AG08396 (cell line): Measurements from ENCODE around the gene APBB1.

ENCODE experiments used
- DNase-seq: peaks from one replicate; pipeline ENCODE4 v3.0.0; 2012; ENCODE audit warnings: low spot score, mixed read lengths

Gene APBB1

DNA sequence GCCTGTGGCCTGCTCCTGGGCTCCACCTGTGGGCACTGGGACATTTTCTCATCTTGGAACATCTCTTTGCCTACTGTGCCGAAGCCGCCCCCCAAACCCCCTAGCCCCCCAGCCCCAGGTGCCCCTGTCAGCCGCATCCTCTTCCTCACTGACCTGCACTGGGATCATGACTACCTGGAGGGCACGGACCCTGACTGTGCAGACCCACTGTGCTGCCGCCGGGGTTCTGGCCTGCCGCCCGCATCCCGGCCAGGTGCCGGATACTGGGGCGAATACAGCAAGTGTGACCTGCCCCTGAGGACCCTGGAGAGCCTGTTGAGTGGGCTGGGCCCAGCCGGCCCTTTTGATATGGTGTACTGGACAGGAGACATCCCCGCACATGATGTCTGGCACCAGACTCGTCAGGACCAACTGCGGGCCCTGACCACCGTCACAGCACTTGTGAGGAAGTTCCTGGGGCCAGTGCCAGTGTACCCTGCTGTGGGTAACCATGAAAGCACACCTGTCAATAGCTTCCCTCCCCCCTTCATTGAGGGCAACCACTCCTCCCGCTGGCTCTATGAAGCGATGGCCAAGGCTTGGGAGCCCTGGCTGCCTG, 27.3 kb downstream of the APBB1 start:
- DNase-seq, result no peak

DNA sequence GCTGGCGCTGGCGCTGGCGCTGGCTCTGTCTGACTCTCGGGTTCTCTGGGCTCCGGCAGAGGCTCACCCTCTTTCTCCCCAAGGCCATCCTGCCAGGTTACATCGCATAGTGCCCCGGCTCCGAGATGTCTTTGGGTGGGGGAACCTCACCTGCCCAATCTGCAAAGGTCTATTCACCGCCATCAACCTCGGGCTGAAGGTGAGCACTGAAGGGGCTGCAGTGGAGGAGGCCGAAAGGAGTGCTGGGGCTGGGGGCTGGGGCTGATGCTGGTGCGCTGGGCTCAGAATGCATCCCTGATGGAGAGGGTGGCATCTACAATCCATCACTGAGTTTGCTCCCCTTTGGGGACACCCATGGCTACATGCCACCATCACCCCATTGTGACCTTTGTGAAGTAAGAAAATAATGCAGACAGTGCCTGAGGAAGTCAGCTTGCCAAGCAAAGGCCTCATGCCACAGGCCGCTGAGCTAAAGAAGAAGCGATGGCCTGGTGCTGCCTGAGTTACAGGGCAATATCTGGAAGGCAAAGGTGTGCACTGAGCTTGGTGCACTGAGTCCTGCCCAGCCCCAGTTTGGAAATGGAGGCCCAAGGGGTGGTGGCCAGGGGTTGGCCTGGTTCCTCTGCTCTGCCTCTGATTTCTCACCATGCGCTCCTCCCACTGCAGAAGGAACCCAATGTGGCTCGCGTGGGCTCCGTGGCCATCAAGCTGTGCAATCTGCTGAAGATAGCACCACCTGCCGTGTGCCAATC, 28.0 kb downstream of the APBB1 start:
- no peak for DNase-seq

DNA sequence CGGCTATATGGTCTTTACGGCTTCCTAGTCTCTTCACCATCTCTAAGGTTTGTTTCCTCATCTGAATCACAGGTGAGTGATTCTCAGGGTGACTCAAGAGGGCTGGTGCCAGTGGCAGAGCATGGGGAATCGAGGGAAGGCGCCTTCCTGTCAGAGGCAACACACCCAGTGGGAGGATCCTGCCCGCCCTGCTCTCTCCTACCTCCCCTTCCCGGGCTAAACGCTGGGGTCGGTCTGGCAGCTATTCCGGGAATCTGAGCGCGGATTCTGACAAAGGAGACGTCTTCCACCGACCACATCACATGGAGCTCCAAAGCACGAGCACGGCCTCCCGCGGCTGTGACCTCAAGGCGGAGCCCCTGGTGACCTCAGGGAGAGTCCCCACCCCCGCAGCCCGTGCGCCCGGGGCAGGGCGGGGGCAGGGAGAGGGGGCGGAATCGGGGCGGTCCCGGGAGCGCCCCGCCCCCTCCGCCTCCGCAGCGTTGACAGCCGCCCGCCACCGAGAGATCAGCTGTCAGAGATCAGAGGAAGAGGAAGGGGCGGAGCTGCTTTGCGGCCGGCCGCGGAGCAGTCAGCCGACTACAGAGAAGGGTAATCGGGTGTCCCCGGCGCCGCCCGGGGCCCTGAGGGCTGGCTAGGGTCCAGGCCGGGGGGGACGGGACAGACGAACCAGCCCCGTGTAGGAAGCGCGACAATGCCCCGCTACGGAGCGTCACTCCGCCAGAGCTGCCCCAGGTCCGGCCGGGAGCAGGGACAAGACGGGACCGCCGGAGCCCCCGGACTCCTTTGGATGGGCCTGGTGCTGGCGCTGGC, 28.8 kb downstream of the APBB1 start, which contains the start of gene SMPD1:
Gene SMPD1 (plus strand): TSS at position 570 of the 813 bp plus-strand sequence. CDS start 125 bp downstream, at position 695.
- peak; percentile 94 for DNase-seq

DNA sequence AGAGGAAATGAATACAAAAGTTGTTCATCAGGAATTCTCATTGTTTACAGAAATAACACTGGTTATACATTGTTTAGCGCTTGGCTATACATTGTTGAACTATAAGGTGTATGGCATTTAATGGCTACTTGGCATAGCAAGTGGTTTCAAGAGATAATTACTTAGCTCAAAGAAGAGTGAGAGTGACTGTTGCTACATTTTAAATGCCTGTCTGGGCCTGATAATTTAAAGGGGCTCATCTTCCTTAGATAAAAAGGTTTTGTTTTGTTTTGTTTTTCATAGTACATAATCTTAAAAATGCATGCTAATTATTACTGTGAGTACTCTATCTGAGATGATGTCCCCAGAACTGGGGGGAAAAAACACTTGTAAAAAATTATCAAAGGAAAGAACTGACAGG, 30.1 kb downstream of the APBB1 start:
- no peak for DNase-seq

DNA sequence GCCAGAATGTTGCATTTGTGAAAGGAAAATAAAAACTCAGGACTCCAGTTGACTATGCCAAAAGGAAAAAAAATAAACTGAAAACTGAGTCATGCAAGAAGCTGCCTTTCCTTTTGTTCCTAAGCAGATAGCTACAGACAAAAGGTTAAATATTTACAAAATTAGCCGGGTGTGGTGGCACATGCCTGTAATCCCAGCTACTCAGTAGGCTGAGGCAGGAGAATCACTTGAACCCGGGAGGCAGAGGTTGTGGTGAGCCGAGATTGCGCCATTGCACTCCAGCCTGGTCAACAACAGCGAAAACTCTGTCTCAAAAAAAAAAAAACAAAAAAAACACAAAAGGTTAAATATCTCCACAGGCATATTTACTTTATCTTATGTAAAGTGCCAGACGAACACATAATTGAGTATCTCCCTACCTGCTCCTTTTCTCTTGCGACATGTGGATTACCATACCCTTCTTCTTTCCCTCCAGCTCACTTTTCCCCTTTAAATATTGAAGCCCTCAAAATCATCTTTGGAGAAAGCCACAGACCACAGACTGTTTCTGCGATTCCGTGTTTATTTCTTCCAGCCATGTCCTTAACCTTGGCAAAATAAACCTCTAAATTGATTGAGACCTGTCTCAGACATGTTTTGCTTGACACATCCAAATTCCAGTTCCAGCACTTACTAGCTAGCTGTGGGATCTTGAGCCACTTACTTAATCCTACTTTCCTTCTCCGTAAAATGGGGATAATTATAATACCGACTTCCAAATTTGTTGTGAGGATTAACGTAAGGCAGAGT, 30.9 kb downstream of the APBB1 start:
- no peak for DNase-seq

DNA sequence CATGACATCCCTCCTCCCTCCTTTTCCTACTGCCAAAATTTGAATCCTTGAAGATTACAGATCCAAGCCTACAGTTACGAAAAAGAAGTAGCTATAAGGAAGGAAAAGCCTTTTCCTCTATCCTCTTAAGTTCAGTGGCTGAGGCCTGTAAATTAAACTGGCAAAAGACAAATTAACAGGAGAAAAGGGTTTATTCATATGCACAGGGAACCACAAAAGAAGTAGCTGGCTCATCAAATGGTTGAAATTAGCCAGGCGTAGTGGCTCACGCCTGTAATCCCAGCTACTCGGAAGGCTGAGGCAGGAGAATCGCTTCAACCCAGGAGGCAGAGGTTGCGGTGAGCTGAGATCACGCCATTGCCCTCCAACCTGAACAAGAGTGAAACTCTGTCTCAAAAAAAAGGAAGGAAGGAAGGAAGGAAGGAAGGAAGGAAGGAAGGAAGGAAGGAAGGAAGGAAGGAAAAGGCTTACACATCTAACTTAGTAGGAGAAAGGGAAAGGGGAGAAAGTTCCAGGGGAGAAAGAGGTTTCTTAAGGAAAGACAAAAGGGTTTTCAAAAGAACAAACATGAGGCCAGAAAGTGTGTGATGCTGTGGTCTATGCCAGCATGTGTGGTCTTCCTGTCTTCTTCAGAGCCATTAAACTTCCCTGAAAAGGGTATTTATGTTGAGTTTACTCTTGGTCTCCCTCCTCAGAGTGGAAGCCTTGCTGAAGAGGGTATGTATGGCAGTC, 33.7 kb downstream of the APBB1 start:
- no peak for DNase-seq

DNA sequence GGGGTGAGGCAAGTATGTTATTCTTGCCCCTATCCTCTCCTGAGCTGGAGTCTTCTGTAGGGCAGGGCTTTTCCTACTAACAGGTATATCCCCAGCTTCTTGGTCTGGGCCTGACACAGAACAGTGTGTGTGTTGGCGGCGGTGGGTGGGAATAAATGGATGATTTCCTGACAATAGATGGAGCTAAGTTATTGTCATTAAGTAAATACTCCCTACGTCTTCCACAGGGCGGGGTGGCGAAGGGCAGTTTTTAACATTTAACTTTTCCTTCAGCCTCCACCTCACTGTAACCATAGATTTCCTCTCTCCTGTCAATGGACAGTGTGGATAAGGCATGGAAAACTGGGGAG, 40.3 kb downstream of the APBB1 start:
- DNase-seq, result no peak

DNA sequence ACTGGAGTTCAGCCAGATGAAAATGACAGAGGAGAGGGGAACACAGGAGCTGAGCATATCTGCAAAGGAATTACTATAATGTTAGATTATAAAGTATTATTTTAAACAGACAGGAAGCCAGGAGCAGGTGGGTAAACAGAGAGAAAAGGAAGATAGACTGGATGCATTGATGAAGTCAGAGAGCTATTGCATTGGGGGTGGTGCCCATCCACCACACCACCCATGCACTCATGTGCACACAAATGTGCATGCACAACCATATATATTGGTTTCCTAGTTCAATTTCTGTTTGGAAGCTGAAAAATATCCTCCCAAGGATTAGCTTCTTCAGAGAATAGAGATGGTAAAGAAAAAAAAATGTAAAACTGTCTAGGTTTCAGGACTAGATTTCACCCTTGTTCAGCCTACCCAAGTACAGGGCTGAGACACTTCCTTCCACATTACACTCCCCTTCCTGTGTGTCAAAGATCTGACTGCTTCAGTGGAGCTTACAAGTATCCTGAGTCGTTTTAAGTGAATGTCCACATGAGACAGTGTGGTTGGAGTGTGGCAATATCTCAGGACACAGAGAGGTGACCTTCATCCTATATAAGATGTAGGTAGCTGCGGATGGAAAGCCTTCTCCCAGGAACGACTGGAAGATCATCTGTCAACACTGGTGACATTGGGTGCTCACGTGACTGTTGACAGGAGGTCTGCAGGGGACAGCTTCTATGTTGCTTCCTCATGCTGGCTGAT, 40.8 kb downstream of the APBB1 start:
- DNase-seq, result no peak

DNA sequence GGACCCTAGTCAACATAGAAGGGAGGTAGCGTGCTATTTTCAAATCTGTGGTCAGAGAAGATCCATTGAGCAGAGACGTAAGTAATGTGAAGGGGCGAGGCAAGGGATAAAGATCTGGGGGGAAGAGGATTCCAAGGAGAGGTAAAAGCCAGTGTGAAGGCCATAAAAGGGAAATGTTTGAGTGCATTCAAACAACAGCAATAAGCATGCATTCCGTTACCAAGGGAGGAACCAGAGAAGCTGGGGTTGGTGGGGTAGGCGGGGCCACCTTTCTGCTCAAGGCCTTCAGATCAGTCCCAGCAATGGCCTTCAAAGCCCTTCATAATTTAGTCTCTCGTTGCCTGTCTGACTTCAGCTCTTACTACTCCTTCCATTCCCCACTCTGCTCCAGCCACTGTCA, 47.1 kb downstream of the APBB1 start:
- no peak for DNase-seq

DNA sequence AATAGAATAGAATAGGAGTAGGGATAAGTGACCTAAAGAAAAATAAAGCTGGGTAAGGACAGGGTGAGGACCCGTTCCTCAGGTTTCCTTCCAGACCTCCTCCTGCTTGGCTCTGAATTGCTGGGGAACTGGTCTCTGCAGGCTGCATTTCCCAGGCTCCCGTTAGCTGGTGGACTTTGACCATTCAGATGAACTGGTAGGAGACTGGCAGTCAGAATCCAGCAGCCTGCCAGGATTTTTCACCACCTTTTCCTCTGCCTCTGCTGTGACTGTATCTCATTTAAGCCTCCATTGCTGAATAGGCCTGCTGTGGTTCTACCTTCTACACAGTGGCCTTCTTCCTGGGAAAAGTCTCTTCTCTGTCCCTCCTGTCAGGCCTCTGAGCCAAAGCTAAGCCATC, 53.2 kb downstream of the APBB1 start:
- DNase-seq, result no peak

DNA sequence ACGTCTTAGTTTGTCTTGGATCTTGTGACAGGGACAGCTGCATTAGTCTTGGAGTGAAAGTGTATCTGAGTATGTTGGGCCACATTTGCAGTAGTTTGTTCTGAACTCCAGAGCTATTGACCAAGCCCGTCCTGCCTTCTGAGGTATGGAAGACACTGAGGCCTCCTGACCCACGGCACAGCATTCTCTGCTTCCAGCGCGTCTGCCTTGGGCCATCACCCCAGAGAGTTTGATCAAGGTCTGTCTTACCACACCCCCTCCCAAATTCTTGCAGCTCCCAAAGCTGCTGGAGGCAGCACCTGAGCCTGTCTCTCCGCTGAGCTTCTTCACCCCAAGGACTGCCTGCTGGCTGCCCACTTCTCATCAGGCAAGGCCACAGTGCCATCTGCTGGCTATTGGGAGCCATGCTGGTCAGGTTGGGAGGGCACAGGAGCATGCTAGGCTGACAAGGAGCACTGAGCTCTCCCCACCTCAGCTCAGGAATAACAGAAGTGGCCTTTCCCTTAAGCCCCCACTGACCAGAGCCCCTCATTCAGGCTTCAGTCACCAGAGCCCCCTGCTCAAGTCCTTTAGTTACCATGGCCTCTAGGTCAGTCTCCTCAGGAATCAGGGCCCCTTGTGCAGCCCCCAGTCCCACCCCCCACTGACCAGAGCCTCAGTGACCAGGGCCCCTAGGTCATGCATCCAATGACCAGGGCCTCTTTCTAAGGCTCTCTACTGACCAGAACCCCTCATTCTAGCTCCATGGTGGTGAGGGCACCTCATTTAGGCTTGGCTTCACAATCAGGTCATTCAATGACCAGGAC, 55.8 kb downstream of the APBB1 start:
- peak; percentile 83 for DNase-seq

DNA sequence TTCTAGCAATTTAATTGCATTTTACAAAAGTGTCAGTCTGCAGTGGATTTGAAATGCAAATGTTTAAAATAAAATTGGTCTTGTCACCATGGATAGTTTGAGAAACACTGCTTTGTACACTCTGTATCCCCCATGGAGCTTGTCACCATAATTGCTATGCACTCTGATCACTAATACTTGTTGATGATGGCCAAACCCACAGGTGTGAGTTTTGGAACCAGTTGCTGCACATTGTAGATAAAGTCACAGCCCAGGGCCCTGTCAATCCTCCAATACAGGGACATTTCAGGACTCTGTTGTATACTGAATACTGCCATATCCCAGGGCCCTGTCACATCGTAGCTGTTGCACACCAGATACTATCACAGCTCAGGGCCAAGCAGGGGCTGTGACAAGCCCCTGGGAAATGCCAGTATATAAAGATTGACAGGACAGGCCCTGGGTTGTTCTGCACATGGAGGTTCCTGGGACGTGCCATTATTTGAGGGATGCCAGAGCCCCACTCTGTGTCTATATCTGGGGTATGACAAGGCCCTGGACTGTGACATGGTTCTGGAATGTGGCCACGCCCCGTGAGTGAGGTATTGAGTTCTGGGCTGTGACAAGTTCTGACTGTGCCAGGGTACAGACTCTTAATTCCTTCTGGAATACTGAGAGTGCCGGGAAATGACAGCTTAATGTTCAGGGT, 56.6 kb downstream of the APBB1 start:
- DNase-seq, result no peak

DNA sequence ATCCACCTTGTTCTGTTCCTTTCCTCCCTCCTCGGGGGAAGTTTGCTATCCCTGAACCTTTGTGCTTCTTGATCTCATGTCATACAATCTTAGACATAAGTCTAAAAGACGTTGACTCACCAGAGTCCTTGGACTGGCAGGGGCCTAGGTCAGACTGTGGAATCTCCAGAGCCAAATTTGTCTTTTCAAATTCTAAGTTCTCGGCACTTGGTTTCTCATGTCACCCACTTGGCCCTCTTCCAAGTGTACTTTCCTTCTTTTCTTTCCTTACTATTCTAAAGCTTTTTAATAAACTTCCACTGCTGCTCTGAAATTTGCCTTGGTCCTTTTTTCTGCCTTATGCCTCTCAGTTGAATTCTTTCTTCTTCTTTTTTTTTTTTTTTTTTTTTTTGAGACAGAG, 58.7 kb downstream of the APBB1 start:
- no peak for DNase-seq

DNA sequence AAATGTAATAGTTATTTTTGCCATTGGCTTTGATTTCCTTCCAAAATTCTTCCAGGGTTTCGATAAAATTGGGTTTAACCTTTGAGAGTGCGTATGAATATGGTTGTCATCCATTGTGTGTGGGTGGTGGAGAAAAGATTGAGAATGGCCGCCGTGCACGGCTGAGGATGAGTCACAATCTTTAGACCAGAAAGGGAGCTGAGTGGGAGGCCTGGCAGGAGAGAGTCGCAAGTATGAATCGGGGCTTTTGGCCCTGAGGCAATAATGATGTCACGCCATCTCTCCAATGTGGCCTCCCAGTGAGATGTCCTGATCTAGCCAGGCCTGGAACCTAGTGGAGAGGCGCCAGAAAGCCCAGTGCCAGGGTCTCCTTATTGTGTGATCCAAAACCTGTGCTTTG, 61.7 kb downstream of the APBB1 start:
- peak; percentile 78 for DNase-seq

DNA sequence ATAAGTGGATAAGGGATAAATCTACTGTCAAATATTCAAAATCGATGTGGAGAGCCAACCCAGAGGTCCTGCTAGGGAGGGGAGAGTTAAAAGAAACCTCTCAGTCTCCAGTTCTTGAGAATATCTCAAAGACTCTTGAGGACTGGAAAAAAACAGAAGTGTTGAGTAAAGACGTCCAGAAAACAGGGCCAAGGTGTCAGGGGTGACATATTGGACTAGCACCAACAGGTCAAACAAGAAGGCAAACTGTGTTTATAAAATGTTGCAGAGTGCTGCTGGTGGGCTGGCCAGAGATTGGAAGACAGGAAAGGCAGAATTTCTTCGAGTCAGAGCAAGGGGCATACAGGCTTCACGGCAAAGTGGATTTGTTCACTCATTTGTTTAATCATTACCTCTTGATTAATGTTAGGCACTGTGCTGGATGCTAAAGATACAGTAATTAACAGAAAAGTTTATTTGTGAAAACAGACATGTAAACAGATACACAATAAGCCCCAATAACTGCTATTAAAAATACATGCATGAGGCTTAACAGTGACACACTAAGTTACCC, 62.3 kb downstream of the APBB1 start:
- DNase-seq, result no peak

DNA sequence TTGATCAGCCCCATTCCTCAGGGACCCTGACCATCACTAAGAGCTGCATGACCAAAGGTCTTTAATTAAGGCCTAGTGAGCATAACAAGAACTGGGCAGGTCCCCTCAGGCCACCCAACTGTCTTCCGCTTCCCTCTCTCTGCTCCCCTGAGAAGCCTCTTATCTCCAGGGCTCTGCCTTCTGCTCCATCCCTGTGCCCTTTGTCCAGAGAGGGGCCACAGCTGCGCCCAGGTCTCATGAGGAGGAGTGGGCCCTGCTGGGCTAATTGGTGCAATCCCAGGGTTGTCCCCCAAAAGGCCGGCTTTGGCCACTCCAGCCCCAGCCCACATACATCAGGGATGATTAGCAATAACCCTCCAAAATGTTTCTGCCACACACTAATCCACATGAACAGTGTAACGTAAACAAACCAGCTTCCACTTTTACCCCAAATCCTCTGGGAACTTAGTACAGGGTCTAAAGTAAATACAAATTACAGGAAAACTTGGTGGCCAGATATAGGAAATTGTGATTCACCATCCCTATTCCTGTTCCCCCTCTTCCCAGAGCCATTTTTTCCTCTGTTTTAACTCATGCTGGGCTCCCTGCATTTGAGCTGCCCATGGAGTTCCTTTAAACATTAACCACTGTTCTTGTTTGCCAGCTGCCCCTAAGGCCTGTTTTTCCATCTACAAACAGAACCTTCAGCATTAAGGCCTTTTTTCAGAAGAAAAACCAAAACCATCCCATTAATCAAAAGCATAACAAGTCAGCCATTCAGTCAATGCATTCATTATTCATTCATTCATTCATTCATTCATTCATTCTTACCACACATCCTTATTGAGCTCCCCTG, 64.0 kb downstream of the APBB1 start:
- no peak for DNase-seq

DNA sequence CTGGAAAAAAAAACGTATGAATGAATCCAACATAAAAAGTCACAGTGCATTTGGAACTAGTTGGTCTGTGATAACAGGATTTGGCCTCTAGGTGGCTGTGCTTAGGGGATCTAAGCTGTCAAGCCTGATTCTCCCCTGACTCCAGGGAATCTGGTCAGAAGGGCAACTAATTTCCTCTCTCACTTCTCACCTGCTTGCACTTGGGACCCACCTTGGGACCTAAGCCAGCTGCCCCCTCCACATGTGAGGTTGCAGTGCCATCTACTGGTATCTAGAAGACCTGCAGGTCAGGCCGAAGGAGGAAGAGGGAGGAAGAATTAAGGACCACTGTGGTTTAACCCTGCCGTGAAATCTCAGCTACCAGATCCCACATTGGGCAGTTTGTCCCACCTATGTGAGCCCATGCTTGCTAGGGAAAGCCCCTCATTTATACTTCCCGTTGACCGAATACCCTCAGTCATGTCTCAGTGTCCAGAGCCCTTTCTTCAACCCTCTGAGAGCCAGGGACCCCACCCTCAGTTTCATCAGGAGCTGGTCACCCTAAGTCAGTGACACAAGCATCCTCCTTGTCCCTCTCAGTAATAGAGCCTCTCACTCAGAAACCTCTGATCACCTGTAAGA, 65.4 kb downstream of the APBB1 start:
- peak; percentile 41 for DNase-seq
